ENCODE data around the gene SLC47A1. TPM values are rescaled to one million over a fixed set of nuclear protein-coding genes. Genes with fewer than 3 reads are reported as not detected.

The SLC47A1 gene
- total RNA-seq, 1 experiment from 2014 or later: 16.1 TPM

DNA sequence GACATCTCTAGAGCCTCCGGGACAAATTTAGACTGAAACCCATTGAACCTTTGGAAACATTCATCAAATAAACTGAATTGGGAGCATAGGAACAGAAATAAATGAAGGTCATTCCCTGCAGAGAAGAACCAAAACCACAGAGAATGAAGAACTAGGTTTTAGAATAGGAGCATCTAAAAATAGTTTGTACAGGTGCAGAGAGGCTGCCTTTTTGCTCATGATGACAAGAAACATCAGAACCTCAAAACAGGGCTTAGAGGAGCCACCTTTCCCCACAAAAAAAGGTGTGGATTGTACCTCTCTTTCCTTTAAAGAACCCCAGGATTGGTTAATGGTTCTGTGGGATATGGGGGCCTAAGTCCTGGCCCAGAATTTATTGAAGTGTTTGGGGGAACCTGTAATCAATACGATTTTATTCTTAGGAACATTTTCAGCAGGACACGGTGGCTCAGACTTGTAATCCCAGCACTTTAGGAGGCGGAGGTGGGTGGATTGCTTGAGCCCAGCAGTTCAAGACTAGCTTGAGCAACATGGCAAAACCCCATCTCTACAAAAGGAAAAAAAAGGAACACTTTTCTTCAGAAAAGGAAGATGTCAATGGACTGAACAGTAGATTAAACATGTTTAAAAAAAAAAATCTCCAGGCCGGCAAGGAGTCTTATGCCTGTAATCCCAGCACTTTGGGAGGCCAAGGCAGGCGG, 37.7 kb upstream of the SLC47A1 start:
- intact Hi-C loops (cut with micrococcal nuclease; ENCODE audit: unreplicated experiment) (no loop called here), in situ Hi-C loops (cut with HindIII; ENCODE audit: low pct_unique_long_range_greater_than_20kb, low sequenced_read_pairs) (no loop called here)
- DNase-seq (ENCODE audit: low read depth, low spot score) (no peak), ATAC-seq (no peak)
- Histone ChIP-seq H3K27me3 (ENCODE audit: control insufficient read depth, insufficient read depth, low read length) (no peaks in the 10 kb centered on the region), H3K4me3 (ENCODE audit: low read depth in 2 of 2, low read length in 2 of 2) (no peak overlapping the region), H3K9me3 (ENCODE audit: control insufficient read depth, insufficient read depth, low read depth, low read length) (no peaks in the 10 kb centered on the region), H3K4me1 (ENCODE audit: control insufficient read depth, insufficient read depth, low read length) (no peaks in the 10 kb centered on the region), H3K36me3 (ENCODE audit: control insufficient read depth, insufficient read depth, low read length) (no peaks in the 10 kb centered on the region), H3K27ac (ENCODE audit: low read length) (no peak overlapping the region)
- BruUV-seq (replicated peaks): no TSS peak
- CTCF ChIA-PET: interaction anchor here (0.6 kb wide), 1 partner anchor 158 kb away, joined by 3 read pairs; no protein-coding TSS in a partner anchor
- POLR2A ChIA-PET: no interaction called here
- TF ChIP-seq POLR2AphosphoS5 (IDR thresholded peaks at IDR 0.05; ENCODE audit: low read depth, low read length) (no peak), TCF7L2 (IDR thresholded peaks at IDR 0.05; ENCODE audit: low read depth, low read length) (no peak), SIN3A (IDR thresholded peaks at IDR 0.05; ENCODE audit: borderline replicate concordance, insufficient read depth, low read depth, low read length) (no peak)
- TF ChIP-seq, protein P1, sequence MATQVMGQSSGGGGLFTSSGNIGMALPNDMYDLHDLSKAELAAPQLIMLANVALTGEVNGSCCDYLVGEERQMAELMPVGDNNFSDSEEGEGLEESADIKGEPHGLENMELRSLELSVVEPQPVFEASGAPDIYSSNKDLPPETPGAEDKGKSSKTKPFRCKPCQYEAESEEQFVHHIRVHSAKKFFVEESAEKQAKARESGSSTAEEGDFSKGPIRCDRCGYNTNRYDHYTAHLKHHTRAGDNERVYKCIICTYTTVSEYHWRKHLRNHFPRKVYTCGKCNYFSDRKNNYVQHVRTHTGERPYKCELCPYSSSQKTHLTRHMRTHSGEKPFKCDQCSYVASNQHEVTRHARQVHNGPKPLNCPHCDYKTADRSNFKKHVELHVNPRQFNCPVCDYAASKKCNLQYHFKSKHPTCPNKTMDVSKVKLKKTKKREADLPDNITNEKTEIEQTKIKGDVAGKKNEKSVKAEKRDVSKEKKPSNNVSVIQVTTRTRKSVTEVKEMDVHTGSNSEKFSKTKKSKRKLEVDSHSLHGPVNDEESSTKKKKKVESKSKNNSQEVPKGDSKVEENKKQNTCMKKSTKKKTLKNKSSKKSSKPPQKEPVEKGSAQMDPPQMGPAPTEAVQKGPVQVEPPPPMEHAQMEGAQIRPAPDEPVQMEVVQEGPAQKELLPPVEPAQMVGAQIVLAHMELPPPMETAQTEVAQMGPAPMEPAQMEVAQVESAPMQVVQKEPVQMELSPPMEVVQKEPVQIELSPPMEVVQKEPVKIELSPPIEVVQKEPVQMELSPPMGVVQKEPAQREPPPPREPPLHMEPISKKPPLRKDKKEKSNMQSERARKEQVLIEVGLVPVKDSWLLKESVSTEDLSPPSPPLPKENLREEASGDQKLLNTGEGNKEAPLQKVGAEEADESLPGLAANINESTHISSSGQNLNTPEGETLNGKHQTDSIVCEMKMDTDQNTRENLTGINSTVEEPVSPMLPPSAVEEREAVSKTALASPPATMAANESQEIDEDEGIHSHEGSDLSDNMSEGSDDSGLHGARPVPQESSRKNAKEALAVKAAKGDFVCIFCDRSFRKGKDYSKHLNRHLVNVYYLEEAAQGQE (IDR thresholded peaks at IDR 0.05; ENCODE audit: insufficient read depth in 1 of 2, low read depth in 2 of 2, low read length in 1 of 2): no peak
- TF ChIP-seq, protein P2, sequence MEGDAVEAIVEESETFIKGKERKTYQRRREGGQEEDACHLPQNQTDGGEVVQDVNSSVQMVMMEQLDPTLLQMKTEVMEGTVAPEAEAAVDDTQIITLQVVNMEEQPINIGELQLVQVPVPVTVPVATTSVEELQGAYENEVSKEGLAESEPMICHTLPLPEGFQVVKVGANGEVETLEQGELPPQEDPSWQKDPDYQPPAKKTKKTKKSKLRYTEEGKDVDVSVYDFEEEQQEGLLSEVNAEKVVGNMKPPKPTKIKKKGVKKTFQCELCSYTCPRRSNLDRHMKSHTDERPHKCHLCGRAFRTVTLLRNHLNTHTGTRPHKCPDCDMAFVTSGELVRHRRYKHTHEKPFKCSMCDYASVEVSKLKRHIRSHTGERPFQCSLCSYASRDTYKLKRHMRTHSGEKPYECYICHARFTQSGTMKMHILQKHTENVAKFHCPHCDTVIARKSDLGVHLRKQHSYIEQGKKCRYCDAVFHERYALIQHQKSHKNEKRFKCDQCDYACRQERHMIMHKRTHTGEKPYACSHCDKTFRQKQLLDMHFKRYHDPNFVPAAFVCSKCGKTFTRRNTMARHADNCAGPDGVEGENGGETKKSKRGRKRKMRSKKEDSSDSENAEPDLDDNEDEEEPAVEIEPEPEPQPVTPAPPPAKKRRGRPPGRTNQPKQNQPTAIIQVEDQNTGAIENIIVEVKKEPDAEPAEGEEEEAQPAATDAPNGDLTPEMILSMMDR (IDR thresholded peaks at IDR 0.05): no peak

DNA sequence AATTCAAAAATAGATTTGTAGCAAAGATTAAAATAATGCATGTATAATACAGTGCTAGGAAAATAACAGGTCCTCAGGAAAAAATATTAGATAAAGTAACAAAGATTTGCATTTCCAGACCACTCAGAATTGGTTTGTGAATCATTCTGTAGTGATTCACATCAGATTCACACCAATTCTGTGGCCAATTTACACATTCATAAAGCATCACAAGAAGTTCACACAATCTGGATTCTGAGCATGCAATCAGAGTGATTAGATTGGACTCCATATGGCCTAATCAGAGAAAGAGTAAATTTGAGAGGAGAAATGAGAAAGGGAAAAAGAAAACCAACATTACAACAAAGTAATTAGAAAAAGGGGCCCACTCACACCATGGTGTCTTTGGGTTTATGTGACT, 36.0 kb upstream of the SLC47A1 start:
- H3K36me3 ChIP-seq (ENCODE audit: control insufficient read depth, insufficient read depth, low read length): no peaks in the 10 kb centered on the region
- H3K4me1 ChIP-seq (ENCODE audit: control insufficient read depth, insufficient read depth, low read length): no peaks in the 10 kb centered on the region
- TF ChIP-seq, protein P1 (IDR thresholded peaks at IDR 0.05; ENCODE audit: insufficient read depth in 1 of 2, low read depth in 2 of 2, low read length in 1 of 2): no peak
- TF ChIP-seq, protein P2 (IDR thresholded peaks at IDR 0.05): no peak
- TF ChIP-seq TCF7L2 (IDR thresholded peaks at IDR 0.05; ENCODE audit: low read depth, low read length) (no peak), POLR2AphosphoS5 (IDR thresholded peaks at IDR 0.05; ENCODE audit: low read depth, low read length) (no peak), SIN3A (IDR thresholded peaks at IDR 0.05; ENCODE audit: borderline replicate concordance, insufficient read depth, low read depth, low read length) (no peak)
- no peak overlapping the region for H3K4me3 ChIP-seq (ENCODE audit: low read depth in 2 of 2, low read length in 2 of 2)
- H3K27me3 ChIP-seq (ENCODE audit: control insufficient read depth, insufficient read depth, low read length): no peaks in the 10 kb centered on the region
- POLR2A ChIA-PET: no interaction called here
- no TSS peak for BruUV-seq (replicated peaks)
- CTCF ChIA-PET: no interaction called here
- H3K27ac ChIP-seq (ENCODE audit: low read length): no peak overlapping the region
- no peaks in the 10 kb centered on the region for H3K9me3 ChIP-seq (ENCODE audit: control insufficient read depth, insufficient read depth, low read depth, low read length)
- DNase-seq (ENCODE audit: low read depth, low spot score) (no peak), ATAC-seq (no peak)
- in situ Hi-C loops (cut with HindIII; ENCODE audit: low pct_unique_long_range_greater_than_20kb, low sequenced_read_pairs) (no loop called here), intact Hi-C loops (cut with micrococcal nuclease; ENCODE audit: unreplicated experiment) (no loop called here)
